MM.1S (cell line): ENCODE data around the gene DNAH8.

ENCODE experiments used
- CTCF ChIP-seq: fragments of 300-600 bp; sonication (generic); IDR thresholded peaks from 2 replicates; pipeline ENCODE4 v1.5.1; 2016; ENCODE audit warnings: antibody characterized with exemption, low read length, mixed read lengths
- EZH2phosphoT487 ChIP-seq: fragments of 300-600 bp; sonication (generic); IDR thresholded peaks from 2 replicates; pipeline ENCODE4 v1.6.1; 2018; ENCODE audit warnings: antibody characterized with exemption, low read length

- TF ChIP-seq CTCF (no peak), EZH2phosphoT487 (no peak)
These were observed 322.6 kb downstream of the DNAH8 start for GRCh38 chr6:39037707-39038106.
